HepG2 (cell line): ENCODE results near the gene SPHK2. TPM values are rescaled to one million over a fixed set of nuclear protein-coding genes. Genes with fewer than 3 reads are reported as not detected.

Experiments
- ASH2L ChIP-seq: fragments of 300-600, 200-600 bp; sonication (generic); IDR thresholded peaks from 2 replicates; pipeline ENCODE4 v1.7.0; 2017; ENCODE audit warnings: low read depth, mild to moderate bottlenecking, moderate library complexity, mixed read lengths, low read length; ENCODE audit not compliant: insufficient read length
- GABPB1 ChIP-seq: IDR thresholded peaks from 2 replicates; pipeline ENCODE4 v1.6.1; 2016; ENCODE audit warnings: mild to moderate bottlenecking, missing genetic modification reagents, moderate library complexity, missing compliant biosample characterization
- HDAC1 ChIP-seq: sonication (generic); formaldehyde crosslinking; IDR thresholded peaks from 2 replicates; pipeline ENCODE4 v1.5.1; 2020; ENCODE audit warnings: mild to moderate bottlenecking, missing genetic modification reagents
- KIAA2018 ChIP-seq: sonication (generic); formaldehyde crosslinking; IDR thresholded peaks from 2 replicates; pipeline ENCODE4 v1.5.0; 2020; ENCODE audit warnings: mild to moderate bottlenecking, missing genetic modification reagents, borderline replicate concordance
- MXI1 ChIP-seq: IDR thresholded peaks from 3 replicates; pipeline ENCODE4 v1.6.1; 2012; ENCODE audit warnings: low read depth, low read length, inconsistent platforms, borderline replicate concordance
- NFRKB ChIP-seq: fragments of 450-650 bp; IDR thresholded peaks from 2 replicates; pipeline ENCODE4 v1.6.1; 2017
- RAD21 ChIP-seq: fragments of 450-650 bp; formaldehyde crosslinking; IDR thresholded peaks from 2 replicates; pipeline ENCODE4 v1.5.0; 2020; ENCODE audit warnings: mild to moderate bottlenecking
- RBFOX2 ChIP-seq: fragments of 200-400 bp; formaldehyde crosslinking; IDR thresholded peaks from 2 replicates; pipeline ENCODE4 v1.6.1; 2017; ENCODE audit warnings: low read depth, mild to moderate bottlenecking, low read length
- RFX1 ChIP-seq: fragments of 450-650 bp; IDR thresholded peaks from 2 replicates; pipeline ENCODE4 v1.6.1; 2017
- SAP130 ChIP-seq: IDR thresholded peaks from 2 replicates; pipeline ENCODE4 v1.6.1; 2016; ENCODE audit warnings: low read depth
- SIN3A ChIP-seq: IDR thresholded peaks from 2 replicates; pipeline ENCODE4 v1.6.1; 2011; ENCODE audit warnings: low read depth, mild to moderate bottlenecking, control low read depth, low read length, borderline replicate concordance
- SP5 ChIP-seq: IDR thresholded peaks from 2 replicates; pipeline ENCODE4 v1.6.1; 2016; ENCODE audit warnings: low read depth, borderline replicate concordance
- UBTF ChIP-seq: sonication (generic); formaldehyde crosslinking; IDR thresholded peaks from 2 replicates; pipeline ENCODE4 v1.4.0; 2020; ENCODE audit warnings: mild to moderate bottlenecking, missing genetic modification reagents
- ZNF333 ChIP-seq: sonication (generic); formaldehyde crosslinking; IDR thresholded peaks from 2 replicates; pipeline ENCODE4 v1.4.0; 2020; ENCODE audit warnings: mild to moderate bottlenecking, missing genetic modification reagents, borderline replicate concordance
- ZNF496 ChIP-seq: sonication (generic); formaldehyde crosslinking; IDR thresholded peaks from 2 replicates; pipeline ENCODE4 v1.8.1; 2023; ENCODE audit warnings: mild to moderate bottlenecking, moderate library complexity, missing genetic modification reagents; ENCODE audit not compliant: insufficient replicate concordance
- ZNF709 ChIP-seq: sonication (generic); formaldehyde crosslinking; IDR thresholded peaks from 2 replicates; pipeline ENCODE4 v1.5.0; 2020; ENCODE audit warnings: mild to moderate bottlenecking, missing genetic modification reagents
- ZNF761 ChIP-seq: sonication (generic); formaldehyde crosslinking; conservative IDR thresholded peaks from 2 replicates; pipeline ENCODE4 v1.4.0; 2020; ENCODE audit warnings: mild to moderate bottlenecking, missing genetic modification reagents
- ZNF790 ChIP-seq: sonication (generic); formaldehyde crosslinking; IDR thresholded peaks from 2 replicates; pipeline ENCODE4 v1.8.0; 2022; ENCODE audit warnings: missing genetic modification reagents, mild to moderate bottlenecking, borderline replicate concordance
- polyA plus RNA-seq, 8 experiments: library from polyadenylated mRNA; depleted of rRNA in 3 of 8; stranded (reverse) in 7 of 8; unstranded in 1 of 8; fragments of >200 nt; fragmentation: Illumina TruSeq in 4 of 8; extraction: Trizol in 4 of 8; gene quantifications; 2 replicates each; pipeline versions ENCODE4 v1.2.1 to v1.2.3, GENCODE V29; 2011 to 2016; ENCODE audit warnings: low read depth in 4 of 8, missing spikeins in 1 of 8, mixed read lengths in 1 of 8; ENCODE audit not compliant: insufficient read depth in 1 of 8
- total RNA-seq, 5 experiments: library from RNA; depleted of rRNA; stranded (reverse); fragments of >200 nt; fragmentation: Illumina TruSeq; extraction: Trizol; gene quantifications; 2 replicates each; pipeline ENCODE4 v1.2.3, GENCODE V29; 2016; ENCODE audit warnings: low read depth in 1 of 5
- TF ChIP-seq, protein P1 (sequence below): sonication (generic); IDR thresholded peaks from 2 replicates; pipeline ENCODE4 v1.6.1; 2016; ENCODE audit warnings: low read depth, borderline replicate concordance

SPHK2 gene
- total and polyA plus RNA-seq, 2 of the 13 experiments (the other 11 are each of a cell fraction or from before 2014, with no cell fraction given), result 2.9 to 14.4 TPM

DNA sequence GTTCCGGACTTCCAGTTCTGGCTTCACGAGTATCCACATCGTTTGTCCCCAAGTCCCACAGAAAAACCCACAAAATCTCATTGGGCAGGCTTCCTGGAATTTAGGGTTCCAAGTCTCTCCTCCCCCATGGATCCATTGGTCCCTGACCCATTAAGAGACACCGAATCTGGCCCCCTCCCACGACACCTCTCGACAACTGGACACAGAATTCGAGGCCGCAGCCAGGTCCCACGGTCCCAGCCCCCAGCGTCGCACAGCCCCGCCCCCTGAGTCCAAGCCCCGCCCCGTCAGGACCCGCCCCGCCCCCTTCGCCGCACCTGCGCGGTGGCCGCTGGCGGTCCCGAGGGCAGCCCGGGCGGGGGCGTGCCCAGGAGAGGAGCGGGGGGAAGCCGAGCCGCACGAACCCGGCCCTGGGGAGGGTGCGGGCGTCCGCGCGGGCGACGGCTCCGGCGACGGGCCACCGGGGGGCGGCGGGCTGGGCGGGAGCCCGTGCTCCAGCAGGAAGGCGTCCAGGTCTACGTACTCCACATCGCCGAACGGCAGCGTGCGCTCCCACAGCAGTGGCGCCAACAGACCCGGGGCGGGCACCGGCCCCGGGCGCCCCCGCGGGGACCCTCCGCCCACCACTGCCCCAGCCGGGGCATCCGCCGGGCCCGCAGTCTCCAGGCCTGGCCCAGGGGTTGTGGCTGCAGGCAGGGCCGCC is 16.1 kb downstream of the SPHK2 start (continued):
- TF ChIP-seq, protein P1, sequence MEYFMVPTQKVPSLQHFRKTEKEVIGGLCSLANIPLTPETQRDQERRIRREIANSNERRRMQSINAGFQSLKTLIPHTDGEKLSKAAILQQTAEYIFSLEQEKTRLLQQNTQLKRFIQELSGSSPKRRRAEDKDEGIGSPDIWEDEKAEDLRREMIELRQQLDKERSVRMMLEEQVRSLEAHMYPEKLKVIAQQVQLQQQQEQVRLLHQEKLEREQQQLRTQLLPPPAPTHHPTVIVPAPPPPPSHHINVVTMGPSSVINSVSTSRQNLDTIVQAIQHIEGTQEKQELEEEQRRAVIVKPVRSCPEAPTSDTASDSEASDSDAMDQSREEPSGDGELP, result no peak
- no peak for TF ChIP-seq RFX1
- TF ChIP-seq HDAC1 (CRISPR knock-in tag), result peak; percentile 12
- TF ChIP-seq SP5, result 0 out of 2 replicates have a peak, but pooled peaks have one; percentile 11
- TF ChIP-seq ZNF709 (CRISPR knock-in tag), result 0 out of 2 replicates have a peak, but pooled peaks have one; percentile 47
- 0 out of 2 replicates have a peak, but pooled peaks have one; percentile 37 for TF ChIP-seq ZNF790 (CRISPR knock-in tag)
- no peak for TF ChIP-seq KIAA2018
- 0 out of 2 replicates have a peak, but pooled peaks have one; percentile 11 for TF ChIP-seq RAD21 (CRISPR knock-in tag)
- no peak; the same call in 1 of the 2 replicates for TF ChIP-seq RBFOX2
- TF ChIP-seq NFRKB, result no peak
- TF ChIP-seq UBTF (CRISPR knock-in tag), result peak; percentile 34; the same call in 1 of the 2 replicates
- peak; percentile 20 for TF ChIP-seq ASH2L
- TF ChIP-seq GABPB1 (CRISPR knock-in tag), result 0 out of 2 replicates have a peak, but pooled peaks have one; percentile 20
- peak; percentile 38; the same call in 1 of the 2 replicates for TF ChIP-seq SIN3A
- no peak for TF ChIP-seq ZNF496 (CRISPR knock-in tag)
- TF ChIP-seq SAP130 (CRISPR knock-in tag), result peak; percentile 53
- TF ChIP-seq ZNF761 (CRISPR knock-in tag), result no peak
- 0 out of 2 replicates have a peak, but pooled peaks have one; percentile 14 for TF ChIP-seq ZNF333 (CRISPR knock-in tag)
- TF ChIP-seq MXI1, result peak; percentile 34; the same call in 1 of the 3 replicates
